ENCODE measurements around the gene DUS1L. TPM values are rescaled to one million over a fixed set of nuclear protein-coding genes. Genes with fewer than 3 reads are reported as not detected.

Gene DUS1L
- total RNA-seq, 4 donors from 2014 or later: 65.8 to 113 (median 89.8) TPM

- intact Hi-C loops (cut with DNase I; ENCODE audit: low total_unique reads): no loop called here
- TF ChIP-seq POLR2A (IDR thresholded peaks at IDR 0.05) (no peak), CTCF (IDR thresholded peaks at IDR 0.05) (no peak)
- no peak overlapping the region for H3K4me3 ChIP-seq (ENCODE audit: low read depth, poor library complexity, severe bottlenecking)
- whole genome bisulfite sequencing, 2 donors: 87 to 90% methylated on average over 20 to 37 of the region's 37 CpGs
- DNase-seq (ENCODE audit: low spot score in 2 of 2): no peak
Measured at GRCh38 chr17:82094931-82095776, 29.6 kb upstream of the DUS1L start.

GRCh38 chr17:82092995-82093751, 27.6 kb upstream of the DUS1L start:
- TF ChIP-seq POLR2A (IDR thresholded peaks at IDR 0.05) (no peak), CTCF (IDR thresholded peaks at IDR 0.05) (no peak)
- WGBS, 2 donors: 88 to 96% methylated on average over 12 to 23 of the region's 40 CpGs
- DNase-seq (ENCODE audit: low spot score in 2 of 2): no peak
- intact Hi-C loops (cut with DNase I; ENCODE audit: low total_unique reads): no loop called here
- no peak overlapping the region for H3K4me3 ChIP-seq (ENCODE audit: low read depth, poor library complexity, severe bottlenecking)

GRCh38 chr17:82092628-82092994, 27.0 kb upstream of the DUS1L start:
- intact Hi-C loops (cut with DNase I; ENCODE audit: low total_unique reads): no loop called here
- TF ChIP-seq POLR2A (IDR thresholded peaks at IDR 0.05): no peak
- TF ChIP-seq CTCF (IDR thresholded peaks at IDR 0.05): no peak
- H3K4me3 ChIP-seq (ENCODE audit: low read depth, poor library complexity, severe bottlenecking): no peak overlapping the region
- WGBS, 2 donors: 91 to 94% methylated on average over 14 to 17 of the region's 20 CpGs
- DNase-seq (ENCODE audit: low spot score in 2 of 2): no peak

GRCh38 chr17:82092094-82092586, 26.5 kb upstream of the DUS1L start:
- no peak for TF ChIP-seq CTCF (IDR thresholded peaks at IDR 0.05)
- TF ChIP-seq POLR2A (IDR thresholded peaks at IDR 0.05): no peak
- intact Hi-C loops (cut with DNase I; ENCODE audit: low total_unique reads): no loop called here
- no peak for DNase-seq (ENCODE audit: low spot score in 2 of 2)
- H3K4me3 ChIP-seq (ENCODE audit: low read depth, poor library complexity, severe bottlenecking): no peak overlapping the region
- WGBS, 2 donors: 92 to 94% methylated on average over 23 of the region's 23 CpGs

- TF ChIP-seq CTCF (IDR thresholded peaks at IDR 0.05) (no peak), POLR2A (IDR thresholded peaks at IDR 0.05) (no peak)
- WGBS, 2 donors: 92 to 97% methylated on average over 33 to 35 of the region's 37 CpGs
- H3K4me3 ChIP-seq (ENCODE audit: low read depth, poor library complexity, severe bottlenecking): no peak overlapping the region
- no peak for DNase-seq (ENCODE audit: low spot score in 2 of 2)
- intact Hi-C loops (cut with DNase I; ENCODE audit: low total_unique reads): no loop called here
Measured at GRCh38 chr17:82091264-82092066, 25.9 kb upstream of the DUS1L start.
